Panc1 (cell line): ENCODE measurements around the gene ADAMTS16.

Experiments
- POLR2AphosphoS5 ChIP-seq: IDR thresholded peaks from 2 replicates; pipeline ENCODE4 v1.6.1; 2012; ENCODE audit warnings: mild to moderate bottlenecking, low read depth, low read length, moderate library complexity
- TCF7L2 ChIP-seq: IDR thresholded peaks from 2 replicates; pipeline ENCODE4 v1.6.1; 2011; ENCODE audit warnings: mild to moderate bottlenecking, low read depth, low read length, inconsistent platforms
- TF ChIP-seq, protein P1 (sequence below): fragments of 450-650 bp; IDR thresholded peaks from 2 replicates; pipeline ENCODE4 v1.5.1; 2017; ENCODE audit warnings: mild to moderate bottlenecking
- TF ChIP-seq, protein P2 (sequence below), 2 experiments: IDR thresholded peaks; 2 replicates each; pipeline ENCODE4 v1.6.1; 2011 to 2012; ENCODE audit warnings: low read depth in 2 of 2, control low read depth in 1 of 2, low read length in 1 of 2, mild to moderate bottlenecking in 1 of 2, moderate library complexity in 1 of 2; ENCODE audit not compliant: insufficient read depth in 1 of 2

DNA sequence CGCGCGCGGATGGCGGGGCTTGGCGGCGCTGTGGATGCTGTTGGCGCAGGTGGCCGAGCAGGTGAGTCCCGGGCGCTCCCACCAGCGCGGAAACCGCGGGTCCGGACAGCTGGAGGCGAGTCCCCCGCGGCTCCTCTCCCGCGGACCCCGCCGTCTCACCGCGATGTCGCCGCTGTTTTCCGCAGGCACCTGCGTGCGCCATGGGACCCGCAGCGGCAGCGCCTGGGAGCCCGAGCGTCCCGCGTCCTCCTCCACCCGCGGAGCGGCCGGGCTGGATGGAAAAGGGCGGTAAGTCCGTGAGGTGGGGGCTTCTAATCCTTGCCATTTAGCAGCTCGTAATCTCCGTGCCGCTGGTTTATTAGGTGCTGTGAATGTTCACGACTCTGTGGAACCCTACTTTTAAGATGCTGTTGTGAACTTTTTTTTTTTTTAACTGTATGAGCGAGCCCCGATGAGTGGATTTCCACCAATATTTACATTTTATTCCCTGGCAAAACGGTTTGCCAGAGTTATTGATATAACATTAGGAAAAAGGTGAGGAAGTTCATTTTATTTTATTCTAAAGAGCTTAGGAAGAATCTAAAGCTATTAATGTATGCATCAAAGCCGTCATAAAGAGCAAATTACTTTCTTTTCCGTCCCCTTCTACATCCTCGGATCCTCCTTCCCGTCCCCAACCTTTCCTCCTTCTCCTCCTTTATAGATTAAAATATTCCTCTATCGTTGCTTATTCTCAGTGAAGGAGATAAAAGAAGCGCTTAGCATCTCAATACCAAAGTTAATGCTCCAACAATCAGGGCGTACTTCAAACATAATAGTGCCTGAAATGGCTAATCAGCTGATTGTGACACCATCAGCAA is 579 bp downstream of the ADAMTS16 start:
- TF ChIP-seq, protein P1, sequence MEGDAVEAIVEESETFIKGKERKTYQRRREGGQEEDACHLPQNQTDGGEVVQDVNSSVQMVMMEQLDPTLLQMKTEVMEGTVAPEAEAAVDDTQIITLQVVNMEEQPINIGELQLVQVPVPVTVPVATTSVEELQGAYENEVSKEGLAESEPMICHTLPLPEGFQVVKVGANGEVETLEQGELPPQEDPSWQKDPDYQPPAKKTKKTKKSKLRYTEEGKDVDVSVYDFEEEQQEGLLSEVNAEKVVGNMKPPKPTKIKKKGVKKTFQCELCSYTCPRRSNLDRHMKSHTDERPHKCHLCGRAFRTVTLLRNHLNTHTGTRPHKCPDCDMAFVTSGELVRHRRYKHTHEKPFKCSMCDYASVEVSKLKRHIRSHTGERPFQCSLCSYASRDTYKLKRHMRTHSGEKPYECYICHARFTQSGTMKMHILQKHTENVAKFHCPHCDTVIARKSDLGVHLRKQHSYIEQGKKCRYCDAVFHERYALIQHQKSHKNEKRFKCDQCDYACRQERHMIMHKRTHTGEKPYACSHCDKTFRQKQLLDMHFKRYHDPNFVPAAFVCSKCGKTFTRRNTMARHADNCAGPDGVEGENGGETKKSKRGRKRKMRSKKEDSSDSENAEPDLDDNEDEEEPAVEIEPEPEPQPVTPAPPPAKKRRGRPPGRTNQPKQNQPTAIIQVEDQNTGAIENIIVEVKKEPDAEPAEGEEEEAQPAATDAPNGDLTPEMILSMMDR = no peak
- no peak for TF ChIP-seq POLR2AphosphoS5
- TF ChIP-seq, protein P2, sequence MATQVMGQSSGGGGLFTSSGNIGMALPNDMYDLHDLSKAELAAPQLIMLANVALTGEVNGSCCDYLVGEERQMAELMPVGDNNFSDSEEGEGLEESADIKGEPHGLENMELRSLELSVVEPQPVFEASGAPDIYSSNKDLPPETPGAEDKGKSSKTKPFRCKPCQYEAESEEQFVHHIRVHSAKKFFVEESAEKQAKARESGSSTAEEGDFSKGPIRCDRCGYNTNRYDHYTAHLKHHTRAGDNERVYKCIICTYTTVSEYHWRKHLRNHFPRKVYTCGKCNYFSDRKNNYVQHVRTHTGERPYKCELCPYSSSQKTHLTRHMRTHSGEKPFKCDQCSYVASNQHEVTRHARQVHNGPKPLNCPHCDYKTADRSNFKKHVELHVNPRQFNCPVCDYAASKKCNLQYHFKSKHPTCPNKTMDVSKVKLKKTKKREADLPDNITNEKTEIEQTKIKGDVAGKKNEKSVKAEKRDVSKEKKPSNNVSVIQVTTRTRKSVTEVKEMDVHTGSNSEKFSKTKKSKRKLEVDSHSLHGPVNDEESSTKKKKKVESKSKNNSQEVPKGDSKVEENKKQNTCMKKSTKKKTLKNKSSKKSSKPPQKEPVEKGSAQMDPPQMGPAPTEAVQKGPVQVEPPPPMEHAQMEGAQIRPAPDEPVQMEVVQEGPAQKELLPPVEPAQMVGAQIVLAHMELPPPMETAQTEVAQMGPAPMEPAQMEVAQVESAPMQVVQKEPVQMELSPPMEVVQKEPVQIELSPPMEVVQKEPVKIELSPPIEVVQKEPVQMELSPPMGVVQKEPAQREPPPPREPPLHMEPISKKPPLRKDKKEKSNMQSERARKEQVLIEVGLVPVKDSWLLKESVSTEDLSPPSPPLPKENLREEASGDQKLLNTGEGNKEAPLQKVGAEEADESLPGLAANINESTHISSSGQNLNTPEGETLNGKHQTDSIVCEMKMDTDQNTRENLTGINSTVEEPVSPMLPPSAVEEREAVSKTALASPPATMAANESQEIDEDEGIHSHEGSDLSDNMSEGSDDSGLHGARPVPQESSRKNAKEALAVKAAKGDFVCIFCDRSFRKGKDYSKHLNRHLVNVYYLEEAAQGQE (IDR thresholded peaks at IDR 0.05; ENCODE audit: insufficient read depth in 1 of 2, low read depth in 2 of 2, low read length in 1 of 2) = no peak
- TF ChIP-seq TCF7L2 = no peak
